ENCODE data around the gene IVL.

DNA sequence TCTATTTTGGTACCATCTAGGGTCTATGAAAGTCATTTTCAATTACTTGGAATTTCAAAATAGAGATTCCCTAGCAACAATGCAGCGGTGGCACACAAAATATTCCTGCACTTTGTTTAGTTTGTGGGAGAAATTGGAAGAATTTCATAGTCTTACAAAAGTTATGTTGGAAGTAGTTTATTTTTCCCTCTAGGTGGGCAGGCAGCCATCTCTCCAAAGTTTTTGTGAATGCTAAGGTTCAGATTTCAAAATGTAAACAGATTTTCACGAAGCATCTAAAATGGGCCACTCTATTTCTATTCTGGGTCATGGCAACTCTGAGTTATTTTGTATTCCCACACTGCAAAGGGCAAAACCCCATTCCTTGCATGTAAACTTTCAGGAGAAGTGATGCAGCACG, 22.3 kb upstream of the IVL start:
- TF ChIP-seq CTCF (IDR thresholded peaks at IDR 0.05) (no peak), POLR2A (IDR thresholded peaks at IDR 0.05) (no peak)
